ENCODE results near the gene PTGDR.

GRCh38 chr14:52269100-52269499, 1.6 kb downstream of the PTGDR start:
- TF ChIP-seq POLR2A (IDR thresholded peaks at IDR 0.05) = no peak
- TF ChIP-seq, protein P1, sequence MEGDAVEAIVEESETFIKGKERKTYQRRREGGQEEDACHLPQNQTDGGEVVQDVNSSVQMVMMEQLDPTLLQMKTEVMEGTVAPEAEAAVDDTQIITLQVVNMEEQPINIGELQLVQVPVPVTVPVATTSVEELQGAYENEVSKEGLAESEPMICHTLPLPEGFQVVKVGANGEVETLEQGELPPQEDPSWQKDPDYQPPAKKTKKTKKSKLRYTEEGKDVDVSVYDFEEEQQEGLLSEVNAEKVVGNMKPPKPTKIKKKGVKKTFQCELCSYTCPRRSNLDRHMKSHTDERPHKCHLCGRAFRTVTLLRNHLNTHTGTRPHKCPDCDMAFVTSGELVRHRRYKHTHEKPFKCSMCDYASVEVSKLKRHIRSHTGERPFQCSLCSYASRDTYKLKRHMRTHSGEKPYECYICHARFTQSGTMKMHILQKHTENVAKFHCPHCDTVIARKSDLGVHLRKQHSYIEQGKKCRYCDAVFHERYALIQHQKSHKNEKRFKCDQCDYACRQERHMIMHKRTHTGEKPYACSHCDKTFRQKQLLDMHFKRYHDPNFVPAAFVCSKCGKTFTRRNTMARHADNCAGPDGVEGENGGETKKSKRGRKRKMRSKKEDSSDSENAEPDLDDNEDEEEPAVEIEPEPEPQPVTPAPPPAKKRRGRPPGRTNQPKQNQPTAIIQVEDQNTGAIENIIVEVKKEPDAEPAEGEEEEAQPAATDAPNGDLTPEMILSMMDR (IDR thresholded peaks at IDR 0.05) = no peak
